ENCODE results near the gene LLGL1.

The LLGL1 gene

DNA sequence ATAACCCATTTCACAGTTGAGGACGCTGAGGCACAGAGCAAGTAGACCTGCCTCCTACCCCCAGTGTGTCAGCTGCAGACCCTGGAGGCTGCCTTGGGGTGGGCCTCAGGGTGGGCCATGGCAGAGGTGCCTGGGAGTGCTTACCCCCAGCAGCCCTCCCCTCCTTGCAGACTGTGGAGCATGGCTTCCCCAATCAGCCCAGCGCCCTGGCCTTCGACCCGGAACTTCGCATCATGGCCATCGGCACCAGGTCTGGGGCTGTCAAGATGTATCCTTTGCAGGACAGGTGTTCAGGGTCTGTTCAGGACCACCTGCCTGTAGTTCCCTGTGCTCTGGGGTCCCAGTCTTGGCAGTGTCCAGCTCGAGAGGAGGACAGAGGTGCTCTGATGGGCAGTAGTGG is 4.3 kb downstream of the LLGL1 start:
- DNase-seq (ENCODE audit: low read depth in 3 of 3, low spot score in 1 of 3), result no peak

DNA sequence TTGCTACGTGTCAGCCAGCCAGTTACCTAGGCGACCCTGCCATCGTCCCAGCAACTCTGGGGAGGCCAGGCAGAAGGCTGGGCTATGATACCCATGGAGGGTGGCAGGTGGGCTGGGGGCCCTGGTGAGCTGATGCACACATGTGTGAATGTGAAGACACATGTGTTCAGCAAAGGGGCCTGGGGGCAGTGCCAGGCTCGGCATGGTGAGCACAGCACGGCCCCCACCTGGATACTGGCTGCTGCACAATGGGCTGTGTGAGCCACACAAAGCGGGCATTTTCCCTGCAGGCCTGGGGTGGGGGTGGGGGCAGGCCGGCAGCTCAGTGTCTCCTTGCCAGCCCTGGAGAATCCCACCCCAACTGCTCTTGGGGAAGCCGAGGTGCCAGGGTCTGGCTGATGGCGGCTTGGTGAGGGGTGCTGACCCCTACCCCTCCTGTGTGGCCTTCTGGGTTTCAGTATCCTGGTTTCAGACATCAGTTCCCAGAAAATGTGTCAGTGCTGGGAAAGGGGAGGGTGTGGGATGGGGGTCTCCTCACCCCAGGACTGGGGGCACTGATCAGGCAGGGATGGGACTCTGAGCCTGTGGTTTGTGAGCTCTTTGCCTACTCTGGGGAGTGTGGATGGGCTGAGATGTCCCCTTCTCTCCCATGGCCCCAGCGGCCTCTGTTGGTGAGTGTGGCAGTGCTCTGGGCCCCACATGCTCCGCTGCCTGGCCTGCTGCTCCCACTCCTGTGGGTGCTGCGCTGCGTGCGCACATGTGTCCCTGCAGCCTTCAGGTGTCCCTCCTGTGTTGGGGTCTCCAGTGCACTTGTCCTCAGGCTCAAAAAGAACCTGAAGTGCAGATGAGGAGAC is 5.1 kb downstream of the LLGL1 start:
- DNase-seq (ENCODE audit: low read depth in 3 of 3, low spot score in 1 of 3), result no peak

DNA sequence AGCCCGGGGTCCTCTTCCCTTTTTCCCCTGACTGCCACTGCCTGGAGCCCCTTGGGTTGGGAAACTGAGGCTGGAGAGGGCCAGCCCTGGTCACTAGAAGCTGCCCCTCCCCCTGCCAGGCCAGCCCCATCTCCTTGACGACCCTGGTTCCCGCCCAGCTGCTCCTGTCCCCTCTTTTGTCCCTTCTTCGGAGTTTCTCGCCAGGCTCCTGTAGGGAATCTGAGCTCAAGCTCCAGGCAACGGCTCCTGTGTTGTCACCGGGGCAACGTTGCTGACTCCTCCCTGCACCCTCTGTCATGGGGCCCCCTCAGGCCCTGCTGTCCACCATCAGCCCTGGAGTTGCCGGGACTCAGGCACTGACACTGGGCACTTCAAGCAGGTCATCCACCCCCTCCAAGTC is 5.7 kb downstream of the LLGL1 start:
- DNase-seq (ENCODE audit: low read depth in 3 of 3, low spot score in 1 of 3), result no peak

GRCh38 chr17:18233803-18234518 is 8.5 kb downstream of the LLGL1 start:
- DNase-seq (ENCODE audit: low read depth in 3 of 3, low spot score in 1 of 3), result no peak

- DNase-seq (ENCODE audit: low read depth in 3 of 3, low spot score in 1 of 3), result no peak
These were observed 9.5 kb downstream of the LLGL1 start for GRCh38 chr17:18234853-18235380.

DNA sequence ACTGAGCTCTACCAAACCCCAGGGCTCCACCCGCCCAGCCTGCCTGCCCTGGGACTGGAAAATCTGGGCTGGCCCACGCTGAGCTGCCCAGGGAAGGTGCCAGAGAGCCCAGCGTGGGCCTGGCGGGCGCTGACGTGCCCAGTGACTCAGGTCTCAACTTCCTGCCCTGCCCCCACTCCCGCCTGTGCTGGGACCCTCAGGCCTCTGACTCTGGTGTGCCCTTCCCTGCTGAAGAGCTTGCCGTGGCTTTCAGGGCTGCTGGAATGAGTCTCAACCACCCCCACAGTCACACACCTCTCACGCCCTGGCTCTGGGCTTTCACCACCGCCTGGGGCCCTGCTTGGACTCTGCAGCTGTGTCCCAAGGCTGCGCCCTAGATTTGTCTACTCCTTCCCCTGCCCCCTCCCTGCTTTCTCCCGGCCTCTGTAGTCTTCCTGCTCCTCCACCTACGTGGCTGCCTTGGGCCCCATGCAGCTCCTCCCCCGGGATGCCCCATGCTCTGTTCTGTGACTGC is 10.4 kb downstream of the LLGL1 start:
- no peak for DNase-seq (ENCODE audit: low read depth in 3 of 3, low spot score in 1 of 3)

DNA sequence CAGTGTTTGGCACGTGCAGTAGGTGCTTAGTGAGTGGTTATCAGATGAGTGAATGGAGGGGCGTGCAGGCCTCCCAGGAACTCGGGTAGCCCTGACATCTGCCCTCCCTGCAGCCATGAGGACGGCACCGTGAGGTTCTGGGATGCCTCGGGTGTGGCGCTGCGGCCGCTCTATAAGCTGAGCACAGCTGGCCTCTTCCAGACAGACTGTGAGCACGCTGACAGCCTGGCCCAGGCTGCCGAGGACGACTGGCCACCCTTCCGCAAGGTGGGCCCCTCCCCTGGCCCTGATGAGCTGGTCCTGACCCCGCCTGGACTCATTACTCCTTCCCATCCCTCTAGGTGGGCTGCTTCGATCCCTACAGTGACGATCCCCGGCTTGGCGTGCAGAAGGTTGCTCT is 11.1 kb downstream of the LLGL1 start:
- DNase-seq (ENCODE audit: low read depth in 3 of 3, low spot score in 1 of 3), result no peak

DNA sequence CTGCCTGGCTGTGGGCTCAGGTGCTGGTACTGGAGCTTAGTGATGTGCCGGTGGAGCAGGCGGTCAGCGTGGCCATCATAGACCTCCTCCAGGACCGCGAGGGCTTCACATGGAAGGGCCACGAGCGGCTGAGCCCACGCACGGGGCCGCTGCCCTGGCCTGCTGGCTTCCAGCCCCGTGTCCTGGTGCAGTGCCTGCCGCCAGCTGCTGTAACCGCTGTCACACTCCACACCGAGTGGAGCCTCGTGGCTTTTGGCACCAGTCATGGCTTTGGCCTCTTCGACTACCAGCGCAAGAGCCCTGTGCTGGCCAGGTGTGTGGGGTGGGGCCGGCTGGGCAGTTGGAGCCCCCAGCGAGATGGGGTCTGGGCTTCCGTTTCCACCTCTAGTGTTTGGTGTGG is 12.0 kb downstream of the LLGL1 start:
- DNase-seq (ENCODE audit: low read depth in 3 of 3, low spot score in 1 of 3), result no peak

DNA sequence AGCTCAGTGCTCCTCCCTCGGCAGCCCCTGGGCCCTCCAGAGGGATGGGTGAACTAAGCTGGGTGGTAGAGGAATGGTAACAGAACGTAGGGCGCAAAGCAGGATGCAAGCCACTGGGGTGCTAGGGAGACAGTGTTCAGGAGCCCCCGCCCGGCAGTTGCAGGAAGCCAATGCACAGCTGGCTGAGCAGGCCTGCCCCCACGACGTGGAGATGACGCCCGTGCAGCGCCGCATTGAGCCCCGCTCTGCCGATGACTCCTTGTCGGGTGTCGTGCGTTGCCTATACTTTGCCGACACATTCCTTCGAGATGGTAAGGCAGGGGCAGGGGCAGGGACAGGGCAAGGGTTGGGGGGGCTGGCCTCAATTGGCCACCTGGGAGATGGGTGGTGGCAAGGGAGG is 12.9 kb downstream of the LLGL1 start:
- DNase-seq (ENCODE audit: low read depth in 3 of 3, low spot score in 1 of 3), result no peak

GRCh38 chr17:18240449-18240848 is 15.0 kb downstream of the LLGL1 start:
- DNase-seq (ENCODE audit: low read depth in 3 of 3, low spot score in 1 of 3), result no peak

DNA sequence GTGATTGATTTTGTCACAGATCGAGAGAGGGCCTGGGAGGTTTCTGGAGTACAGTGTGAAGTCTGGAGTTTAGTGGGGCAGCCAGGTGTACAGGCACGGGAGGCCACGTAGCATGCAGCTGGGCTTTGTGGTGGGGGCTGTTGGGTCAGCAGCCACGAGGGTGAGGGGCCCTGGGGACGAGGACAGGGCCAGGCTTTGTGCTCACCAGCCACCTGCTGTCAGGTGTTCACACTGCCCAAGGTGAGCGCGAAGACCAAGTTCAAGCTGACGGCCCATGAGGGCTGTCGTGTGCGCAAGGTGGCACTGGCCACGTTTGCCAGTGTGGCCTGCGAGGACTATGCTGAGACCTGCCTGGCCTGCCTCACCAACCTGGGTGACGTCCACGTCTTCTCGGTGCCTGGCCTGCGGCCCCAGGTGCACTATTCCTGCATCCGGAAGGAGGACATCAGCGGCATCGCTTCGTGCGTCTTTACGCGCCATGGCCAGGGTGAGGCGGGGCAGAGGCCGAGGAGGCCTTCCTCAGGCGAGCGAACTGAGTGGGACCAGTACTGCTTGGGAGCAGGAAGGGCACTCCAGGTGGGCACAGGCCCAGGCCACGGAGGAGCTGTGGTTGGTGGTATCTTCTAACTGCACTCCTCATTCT is 15.9 kb downstream of the LLGL1 start:
- no peak for DNase-seq (ENCODE audit: low read depth in 3 of 3, low spot score in 1 of 3)

DNA sequence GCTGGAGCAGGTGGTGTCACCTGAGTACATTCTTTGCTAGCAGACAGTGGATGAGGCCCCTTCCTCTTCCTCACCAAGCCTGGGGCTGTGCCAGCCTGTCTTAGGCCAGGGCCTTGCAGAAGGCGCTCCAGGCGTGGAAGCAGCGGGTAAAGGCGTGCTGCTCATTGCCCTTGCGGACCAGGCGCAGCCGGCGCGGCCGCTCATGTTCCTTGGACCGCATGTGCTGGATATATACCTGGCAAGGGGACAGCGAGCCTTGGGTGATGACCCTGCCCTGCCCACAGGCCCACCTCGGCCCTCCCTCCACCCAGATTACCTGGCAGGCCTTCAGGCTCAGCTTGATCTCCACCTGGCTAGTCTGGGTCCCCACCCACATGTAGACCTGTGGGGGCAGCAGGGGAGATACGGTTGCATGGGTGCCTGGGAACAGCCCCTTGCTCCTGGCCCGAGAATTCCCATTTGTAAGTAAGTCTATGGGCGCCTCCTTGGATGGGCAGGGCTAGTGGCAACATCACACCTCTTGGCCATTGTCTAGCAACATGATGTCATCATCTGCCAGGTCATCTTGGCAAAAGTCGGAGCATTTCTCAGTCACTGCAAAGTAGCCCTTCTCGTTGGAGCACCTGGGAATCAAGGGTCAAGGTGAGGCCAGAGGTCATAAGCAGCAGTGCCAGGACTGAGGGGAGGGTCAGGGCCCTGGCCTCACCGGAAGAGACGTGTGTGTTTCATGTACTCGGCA is 19.8 kb downstream of the LLGL1 start:
- no peak for DNase-seq (ENCODE audit: low read depth in 3 of 3, low spot score in 1 of 3)

DNA sequence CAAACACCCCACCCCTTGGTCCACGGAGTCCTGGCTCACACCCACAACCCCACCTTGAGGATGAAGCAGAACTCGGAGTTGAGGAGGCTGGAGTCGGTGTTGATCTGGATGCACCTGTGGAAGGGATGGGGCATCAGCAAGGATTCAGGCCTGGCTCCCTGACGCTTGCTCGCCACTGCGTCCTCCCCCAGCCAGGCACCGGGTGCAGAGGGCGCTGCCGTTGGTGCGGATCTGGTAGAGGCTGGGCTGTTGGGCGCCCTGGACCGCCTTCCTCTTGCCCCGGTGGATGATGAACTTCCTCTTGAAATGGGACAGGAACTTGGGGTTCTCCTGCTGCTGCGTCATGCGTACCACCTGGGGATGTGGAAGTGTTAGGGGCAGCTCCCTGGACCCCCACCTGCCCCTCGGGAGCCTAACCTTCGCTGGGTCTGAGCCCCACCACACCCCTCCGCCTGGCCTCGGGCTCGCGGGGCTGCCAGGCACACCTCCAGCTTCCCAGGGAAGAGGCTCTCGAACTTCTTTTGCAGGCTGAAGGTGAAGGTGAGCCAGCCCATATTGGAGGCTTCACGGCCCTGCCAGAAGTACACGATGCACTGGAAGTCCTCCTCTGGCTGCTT is 20.8 kb downstream of the LLGL1 start:
- no peak for DNase-seq (ENCODE audit: low read depth in 3 of 3, low spot score in 1 of 3)

DNA sequence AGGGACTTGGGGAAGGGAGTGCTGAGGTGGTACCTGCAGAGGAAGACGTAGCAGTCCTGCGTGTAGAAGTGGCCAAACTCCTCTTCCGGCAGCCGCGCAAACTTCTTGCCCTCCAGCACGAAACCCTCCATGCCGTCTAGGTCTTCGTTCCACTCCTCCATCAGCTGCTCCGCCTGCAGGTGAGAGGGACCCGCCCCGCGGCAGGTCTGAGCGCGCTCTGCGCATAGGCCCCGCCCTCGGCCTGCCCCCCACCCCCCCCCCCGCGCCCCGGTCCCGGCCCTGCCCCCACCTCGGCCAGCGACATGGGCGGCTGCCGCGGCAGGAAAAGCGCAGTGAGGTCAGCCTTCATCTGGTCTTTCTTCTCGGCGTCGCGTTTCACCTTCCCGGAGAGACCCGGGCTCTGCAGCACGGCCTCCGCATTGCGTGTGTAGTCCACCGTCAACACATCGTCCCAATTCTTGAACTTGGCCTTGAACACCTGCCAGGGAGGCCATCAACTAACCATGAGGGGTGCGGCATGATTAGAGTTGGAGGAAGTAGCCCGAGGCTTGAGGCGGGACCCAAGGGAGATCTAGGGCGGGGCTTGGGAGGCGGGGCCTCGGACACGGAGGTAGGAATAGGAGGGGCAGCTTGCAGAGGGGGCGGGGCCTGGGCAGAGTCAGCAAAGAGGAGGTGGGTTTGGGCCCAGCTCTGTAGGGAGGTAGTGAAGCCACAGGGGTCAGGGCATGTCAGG is 21.6 kb downstream of the LLGL1 start:
- no peak for DNase-seq (ENCODE audit: low read depth in 3 of 3, low spot score in 1 of 3)

DNA sequence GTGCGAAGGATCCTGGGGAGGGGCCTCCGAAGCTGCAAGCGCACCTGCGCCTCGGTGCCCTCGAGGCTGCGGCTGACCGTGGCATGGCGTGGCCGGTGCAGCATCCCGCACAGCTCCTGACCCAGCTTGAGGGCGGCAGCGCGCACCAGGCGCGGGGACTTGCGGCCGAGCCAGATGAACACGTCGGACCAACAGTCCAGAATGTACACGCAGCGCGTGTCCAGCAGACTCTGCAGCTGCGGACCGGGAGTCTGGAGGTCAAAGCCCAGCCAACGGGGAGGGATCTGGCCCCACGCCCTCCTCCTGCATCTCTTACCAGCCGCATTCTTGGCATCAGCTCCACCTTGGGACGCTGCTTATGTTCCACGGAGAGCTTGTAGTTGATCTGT is 22.2 kb downstream of the LLGL1 start:
- DNase-seq (ENCODE audit: low read depth in 3 of 3, low spot score in 1 of 3), result no peak

GRCh38 chr17:18248300-18248731 is 22.9 kb downstream of the LLGL1 start:
- DNase-seq (ENCODE audit: low read depth in 3 of 3, low spot score in 1 of 3), result peak; percentile 34 to 45 (median 35)

- no peak for DNase-seq (ENCODE audit: low read depth in 3 of 3, low spot score in 1 of 3)
These were observed 23.4 kb downstream of the LLGL1 start for GRCh38 chr17:18248811-18249210.

GRCh38 chr17:18250259-18250658 is 24.8 kb downstream of the LLGL1 start:
- DNase-seq (ENCODE audit: low read depth in 3 of 3, low spot score in 1 of 3), result no peak

DNA sequence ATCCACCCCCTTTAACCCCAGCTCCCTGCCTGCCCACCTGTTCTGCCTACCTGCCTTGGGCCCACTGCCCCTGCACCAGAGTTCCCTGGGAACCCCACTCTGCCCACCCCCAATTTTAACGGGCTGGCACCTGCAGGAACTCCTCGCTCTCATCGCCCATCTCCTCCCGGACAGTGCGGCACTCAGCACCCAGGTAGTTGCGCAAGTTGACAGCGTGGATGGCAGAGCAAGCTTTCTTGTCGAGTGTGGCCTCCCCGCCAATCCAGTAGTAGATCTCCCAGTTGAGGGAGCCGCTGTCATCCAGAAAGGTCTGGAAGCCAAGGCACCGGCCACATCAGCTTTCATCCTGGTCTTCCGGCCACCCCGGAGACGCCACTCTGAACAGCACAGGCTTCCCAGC is 25.3 kb downstream of the LLGL1 start:
- no peak for DNase-seq (ENCODE audit: low read depth in 3 of 3, low spot score in 1 of 3)

DNA sequence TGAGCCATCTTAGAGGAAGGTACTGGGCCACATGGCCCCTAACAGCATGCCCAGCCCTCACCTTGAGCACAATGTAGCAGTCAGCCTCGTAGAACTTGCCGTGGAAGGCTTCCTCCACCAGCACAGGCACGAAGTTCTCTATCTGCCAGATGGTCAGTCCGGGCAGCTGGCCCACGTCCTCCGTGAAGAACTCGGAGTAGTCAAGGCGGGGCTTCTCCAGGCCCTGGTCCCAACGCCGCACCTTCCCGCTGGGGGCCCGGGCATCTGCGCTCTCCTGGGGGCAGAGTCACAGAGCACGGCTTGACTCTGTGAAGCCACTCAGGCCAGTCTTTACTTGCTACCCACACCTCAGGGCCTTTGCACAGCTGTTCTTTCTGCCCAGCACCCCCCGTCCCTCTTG is 25.8 kb downstream of the LLGL1 start:
- DNase-seq (ENCODE audit: low read depth in 3 of 3, low spot score in 1 of 3), result no peak

Measured in stimulated activated CD4-positive, alpha-beta T cell treated with anti-CD3 and anti-CD28 coated beads, TNF-alpha, amount 100 ng/mL, for 1 hour (primary cell).